GM08714 (cell line): Measurements from ENCODE around the gene RASGEF1C.

Experiments
- H3K4me3 ChIP-seq: fragments of 200-500 bp; sonication (Bioruptor generic); 2 replicates; pipeline ENCODE4 v1.5.1; 2014; ENCODE audit warnings: mild to moderate bottlenecking, low read length, inconsistent platforms
- ZNF274 ChIP-seq: IDR thresholded peaks from 2 replicates; pipeline ENCODE4 v1.6.1; 2012; ENCODE audit warnings: mild to moderate bottlenecking, low read depth, low read length

RASGEF1C gene

DNA sequence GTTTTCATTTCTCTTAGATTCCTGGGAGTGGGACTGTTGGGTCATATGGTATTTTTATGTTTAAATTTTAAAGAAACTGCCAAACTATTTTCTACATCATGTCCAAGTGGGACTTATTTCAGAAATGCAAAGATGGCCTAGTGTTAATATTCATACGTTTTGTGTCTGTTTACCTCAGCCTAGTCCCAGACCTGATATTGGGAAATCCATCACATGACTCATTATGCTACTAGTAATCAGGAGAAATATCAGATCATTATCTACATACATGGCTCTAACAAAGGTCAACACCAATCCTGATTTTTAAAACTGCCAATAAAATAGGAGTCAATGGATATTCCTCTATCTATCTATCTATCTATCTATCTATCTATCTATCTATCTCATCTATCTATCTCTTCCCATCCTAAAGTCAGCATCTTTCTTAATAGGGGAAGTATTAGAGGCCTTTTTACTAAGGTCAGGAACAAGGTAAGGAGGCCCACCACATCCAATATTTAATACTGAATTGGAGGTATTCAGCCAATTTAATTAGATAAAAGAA, 4.7 kb downstream of the RASGEF1C start:
- H3K4me3 ChIP-seq: no peak overlapping the region
- no peak for TF ChIP-seq ZNF274

DNA sequence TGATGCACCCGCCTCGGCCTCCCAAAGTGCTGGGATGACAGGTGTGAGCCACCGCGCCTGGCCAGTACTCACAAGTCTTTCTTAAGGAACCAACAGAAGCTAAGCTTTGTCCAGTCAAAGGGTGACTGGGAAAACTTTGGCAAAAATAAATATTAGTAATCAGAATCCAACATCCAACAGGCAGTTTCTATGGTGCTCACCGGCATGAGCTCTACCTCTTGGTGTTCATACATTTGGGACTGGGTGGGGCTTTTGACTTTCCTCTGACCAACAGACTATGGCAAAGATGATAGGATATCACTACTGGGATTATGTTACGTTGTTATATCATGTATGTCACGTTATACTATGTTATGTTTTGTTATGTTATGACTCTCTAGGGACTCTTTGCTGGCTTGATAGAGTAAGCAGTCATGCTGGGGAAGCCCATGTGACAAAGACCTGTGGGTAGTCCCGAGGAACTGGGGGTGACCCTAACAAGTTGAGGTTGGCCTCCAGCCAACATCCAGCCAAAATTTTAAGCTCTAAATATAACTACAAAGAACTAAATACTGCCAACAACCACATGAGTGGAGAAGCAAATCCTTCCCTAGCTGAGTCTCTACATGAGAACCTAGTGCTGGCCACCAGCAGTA, 6.0 kb downstream of the RASGEF1C start:
- H3K4me3 ChIP-seq: no peak overlapping the region
- TF ChIP-seq ZNF274: no peak

DNA sequence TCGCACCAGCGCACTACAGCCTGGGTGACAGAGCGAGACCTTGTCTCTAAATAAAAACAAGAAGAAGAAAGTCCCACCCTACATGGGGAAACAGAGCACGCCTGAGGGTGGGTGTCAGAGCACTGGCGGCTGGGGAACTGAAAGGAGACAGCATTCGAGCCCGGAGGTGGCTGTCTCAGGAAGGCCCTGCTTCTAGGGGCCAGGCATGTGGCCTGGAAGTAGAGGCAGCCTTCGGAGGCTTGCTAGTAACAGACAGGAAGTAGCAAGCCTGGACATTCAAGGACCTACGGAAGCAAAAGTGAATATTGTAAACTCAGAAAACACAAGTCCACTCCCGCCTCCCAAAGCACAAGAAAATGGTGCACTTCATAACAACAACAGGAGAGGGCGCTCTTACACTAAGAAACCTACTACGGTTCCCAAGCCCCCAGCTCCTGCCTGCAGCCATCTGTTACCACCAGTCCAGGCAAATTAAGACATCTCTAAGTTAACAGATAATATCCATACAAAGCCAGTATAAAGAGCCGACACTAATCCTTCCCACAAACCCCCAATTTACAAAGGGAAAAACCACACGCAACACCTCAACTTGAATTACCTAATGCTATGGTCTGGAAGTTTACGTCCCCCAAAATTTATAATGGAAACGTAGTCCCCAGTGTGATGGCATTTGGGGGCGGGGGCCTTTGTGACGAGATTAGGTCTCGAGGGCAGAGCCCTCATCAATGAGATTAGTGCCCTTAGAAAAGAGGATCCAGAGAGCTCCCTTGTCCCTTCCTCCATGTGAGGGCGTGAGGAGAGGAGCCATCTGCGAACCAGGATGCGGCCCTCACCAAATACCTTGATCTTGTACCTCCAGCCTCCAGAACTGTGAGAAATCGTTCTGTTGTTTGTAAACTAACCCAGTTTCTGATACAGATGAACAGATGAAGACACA, 7.7 kb downstream of the RASGEF1C start:
- no peak overlapping the region for H3K4me3 ChIP-seq
- TF ChIP-seq ZNF274: no peak

DNA sequence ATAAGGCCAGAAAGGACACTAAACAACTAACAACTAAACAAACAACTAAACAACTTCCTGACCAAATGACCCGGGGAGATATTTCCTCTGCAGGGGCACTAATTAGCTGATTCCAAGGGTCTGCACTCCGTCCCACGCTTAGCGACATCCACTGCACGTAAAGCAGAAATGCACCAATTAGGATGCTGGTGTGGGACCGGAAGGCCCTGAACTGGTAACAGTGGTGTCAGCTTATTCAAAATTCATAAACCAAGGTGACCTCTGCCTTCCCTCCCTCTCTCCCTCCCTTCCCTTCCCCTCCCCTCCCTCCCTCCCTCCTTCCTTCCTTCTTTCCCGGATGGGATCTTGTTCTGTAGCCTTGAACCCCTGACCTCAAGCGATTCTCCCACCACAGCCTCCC, 9.6 kb downstream of the RASGEF1C start:
- H3K4me3 ChIP-seq: no peak overlapping the region
- TF ChIP-seq ZNF274: no peak

DNA sequence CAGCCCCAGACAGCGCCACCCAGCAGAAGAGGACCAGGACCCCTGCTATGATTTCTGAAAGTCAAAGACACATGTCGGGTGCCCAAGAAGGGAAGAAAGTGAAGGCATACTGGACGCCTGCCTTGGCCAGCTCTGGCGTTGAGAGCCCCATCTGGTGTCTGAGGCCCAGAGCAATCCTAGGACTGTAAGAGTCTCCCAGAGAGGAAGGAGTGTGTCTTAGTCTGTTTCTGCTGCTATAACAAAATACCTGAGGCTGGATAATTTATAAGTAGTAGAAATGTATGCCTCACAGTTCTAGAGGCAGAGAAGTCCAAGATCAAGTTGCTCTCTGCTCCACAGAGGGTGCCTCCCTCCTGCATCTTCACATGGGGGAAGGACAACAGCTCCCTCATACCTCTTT, 10.8 kb downstream of the RASGEF1C start:
- no peak for TF ChIP-seq ZNF274

DNA sequence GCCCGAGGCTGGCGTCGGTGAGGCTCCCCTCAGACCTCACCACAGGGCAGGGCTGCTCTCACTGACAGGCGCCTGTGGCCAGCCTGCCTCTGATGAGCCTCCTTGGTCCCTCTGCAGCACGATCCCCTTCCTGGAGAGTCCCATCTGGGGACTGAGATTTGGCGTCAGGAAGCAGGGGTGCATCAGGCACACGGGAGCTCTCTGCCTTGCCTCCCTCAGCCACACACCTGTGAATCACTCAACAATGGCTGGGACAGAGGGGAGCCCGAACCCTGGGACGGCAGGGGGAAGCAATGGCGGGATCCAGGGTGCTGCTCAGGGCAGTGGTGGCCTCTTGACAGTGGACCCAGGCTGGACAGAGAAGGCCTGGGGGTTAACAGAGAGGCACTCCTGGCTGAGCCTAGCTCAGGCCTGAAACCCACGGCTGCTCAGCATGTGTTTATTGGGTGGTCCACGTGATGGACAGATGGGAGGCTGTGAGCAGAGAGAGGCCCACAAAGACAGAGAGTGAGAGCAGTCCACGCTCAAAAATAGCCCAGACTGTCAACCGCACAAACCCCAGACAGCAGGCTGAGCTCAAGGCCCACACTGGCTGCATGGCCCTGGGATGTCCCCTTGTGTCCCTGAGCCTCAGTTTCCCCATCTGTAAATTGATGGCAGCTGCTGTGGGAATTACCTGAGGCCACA, 11.9 kb downstream of the RASGEF1C start:
- H3K4me3 ChIP-seq: no peak overlapping the region
- TF ChIP-seq ZNF274: no peak

More for the DNA sequence above, 10.8 kb downstream of the RASGEF1C start:
- no peak overlapping the region for H3K4me3 ChIP-seq

DNA sequence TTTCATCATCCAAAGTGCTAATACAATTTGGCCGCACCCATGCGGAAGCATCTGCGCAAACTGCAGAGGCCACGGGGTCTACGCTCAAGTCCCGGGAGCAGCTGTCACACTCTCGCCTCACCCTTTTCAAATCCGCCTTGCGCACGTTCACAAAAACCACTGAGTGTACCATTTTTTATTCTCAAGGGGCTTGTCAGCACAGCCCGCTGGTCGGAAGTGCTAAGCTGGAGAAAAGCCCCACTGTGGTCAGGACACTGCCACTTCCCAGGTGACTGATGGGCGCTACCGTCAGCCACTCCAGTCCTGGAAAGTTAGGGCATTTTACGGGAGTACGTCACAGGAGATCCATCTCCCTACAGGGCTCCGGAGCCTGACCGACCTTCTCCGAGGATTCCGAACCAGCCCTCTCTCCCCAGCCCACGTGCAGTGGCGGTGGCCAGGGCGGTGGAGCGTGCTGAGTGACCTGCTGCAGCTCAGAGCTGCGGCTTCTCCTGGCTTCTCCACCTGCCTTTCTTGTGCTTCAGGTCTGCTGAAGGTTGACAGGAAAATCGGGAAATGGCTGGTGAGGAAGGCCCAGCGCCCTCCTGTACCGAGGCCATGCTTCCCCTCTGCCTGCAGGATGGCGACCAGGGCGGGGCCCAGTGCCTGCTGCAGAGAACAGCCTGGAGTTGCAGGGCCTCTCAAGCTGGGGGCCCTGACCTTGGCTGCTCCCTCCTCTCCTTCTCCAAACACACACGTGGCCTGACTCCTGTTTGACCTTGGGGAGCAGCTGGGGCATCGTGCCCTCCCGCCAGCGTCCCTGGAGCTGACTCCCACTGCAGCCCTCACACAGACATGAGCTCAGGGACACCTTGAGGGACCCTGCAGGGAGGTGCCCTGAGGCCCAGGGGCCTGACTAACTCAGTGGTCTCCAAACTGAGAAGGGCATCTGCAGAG, 14.3 kb downstream of the RASGEF1C start:
- TF ChIP-seq ZNF274: no peak
- no peak overlapping the region for H3K4me3 ChIP-seq

DNA sequence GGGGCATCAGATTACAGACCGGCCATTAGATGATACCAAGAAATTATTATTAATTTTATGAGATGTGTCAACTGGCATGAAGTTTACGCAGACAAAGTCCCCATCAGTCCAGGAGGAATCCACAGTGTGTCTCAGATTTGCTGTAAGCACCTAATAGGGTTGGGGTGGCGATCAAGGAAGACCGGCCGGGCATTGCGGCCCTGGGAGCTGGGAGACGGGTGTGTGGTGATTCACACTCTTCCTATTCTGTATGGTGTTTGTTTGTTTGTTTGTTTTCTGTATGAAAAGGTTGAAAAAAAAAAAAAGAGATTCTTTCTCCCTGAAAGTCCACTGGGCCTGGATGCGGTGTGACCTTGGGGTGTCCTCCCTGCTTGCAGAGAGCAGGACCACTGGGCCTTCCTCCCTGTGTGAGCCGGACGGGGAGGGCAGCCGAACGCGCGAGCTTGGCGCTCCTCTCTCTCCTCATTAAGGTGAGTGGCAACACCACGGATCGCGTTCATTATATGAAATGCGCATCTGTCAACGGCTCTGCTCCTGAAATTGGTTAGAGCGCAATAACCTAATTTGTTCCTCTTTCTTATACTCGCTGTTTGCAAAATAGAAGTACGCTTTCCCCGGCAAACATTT, 15.1 kb downstream of the RASGEF1C start:
- no peak overlapping the region for H3K4me3 ChIP-seq
- TF ChIP-seq ZNF274: no peak

DNA sequence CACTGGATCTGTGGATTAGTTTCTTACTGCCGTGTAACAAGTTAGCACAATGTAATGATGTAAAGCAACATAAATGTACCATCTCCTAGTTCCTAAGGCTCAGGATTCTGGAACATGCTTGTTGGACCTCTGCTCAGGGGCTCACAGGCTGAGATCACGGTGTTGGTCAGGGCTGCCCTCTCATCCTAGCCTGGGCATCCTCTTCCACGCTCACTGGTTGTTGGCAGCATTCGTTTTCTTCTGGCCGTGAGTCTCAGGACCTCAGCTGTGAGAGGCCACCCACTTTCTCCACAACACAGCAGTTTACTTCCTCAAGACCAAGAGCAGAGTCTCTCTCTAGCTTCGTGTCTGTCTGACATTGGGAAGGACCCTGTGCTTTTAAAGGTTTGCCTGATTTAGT, 17.3 kb downstream of the RASGEF1C start:
- TF ChIP-seq ZNF274: no peak
- no peak overlapping the region for H3K4me3 ChIP-seq

DNA sequence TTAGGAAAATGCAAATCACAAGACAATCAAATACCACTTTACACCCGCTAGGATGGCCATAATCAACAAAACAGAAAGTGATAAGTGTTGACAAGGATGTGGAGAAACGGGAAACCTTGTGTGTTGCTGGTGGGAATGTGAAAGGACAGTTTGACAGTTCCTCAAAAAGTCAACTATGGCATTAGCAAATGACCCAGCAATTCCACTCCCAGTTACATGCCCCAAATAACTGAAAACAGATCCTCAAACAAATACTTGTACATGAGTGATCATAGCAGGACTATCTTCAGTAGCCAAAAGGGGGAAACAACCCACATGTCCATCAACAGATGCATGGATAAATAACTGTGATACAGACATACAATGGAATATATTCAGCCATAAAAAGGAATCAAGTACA, 21.2 kb downstream of the RASGEF1C start:
- H3K4me3 ChIP-seq: no peak overlapping the region
- no peak for TF ChIP-seq ZNF274

DNA sequence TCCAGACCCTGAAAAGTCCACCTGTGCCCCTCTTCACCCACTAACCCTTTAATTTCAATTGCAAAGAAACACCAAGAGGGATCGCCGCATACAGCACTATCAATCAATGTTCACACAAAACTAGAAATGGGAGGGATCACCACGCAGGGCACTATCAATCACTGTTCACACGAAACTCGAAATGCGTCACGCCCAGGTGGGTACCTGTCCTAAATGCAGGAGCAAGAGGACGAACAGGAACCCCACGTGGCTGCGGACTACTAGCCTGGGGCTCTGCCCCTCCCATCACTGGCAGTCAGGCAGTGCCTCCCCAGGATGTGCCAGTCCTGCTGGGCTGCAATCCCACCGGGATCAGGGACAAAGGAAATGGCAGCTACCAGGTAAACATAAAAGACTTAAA, 28.2 kb downstream of the RASGEF1C start:
- TF ChIP-seq ZNF274: no peak
- H3K4me3 ChIP-seq: no peak overlapping the region

DNA sequence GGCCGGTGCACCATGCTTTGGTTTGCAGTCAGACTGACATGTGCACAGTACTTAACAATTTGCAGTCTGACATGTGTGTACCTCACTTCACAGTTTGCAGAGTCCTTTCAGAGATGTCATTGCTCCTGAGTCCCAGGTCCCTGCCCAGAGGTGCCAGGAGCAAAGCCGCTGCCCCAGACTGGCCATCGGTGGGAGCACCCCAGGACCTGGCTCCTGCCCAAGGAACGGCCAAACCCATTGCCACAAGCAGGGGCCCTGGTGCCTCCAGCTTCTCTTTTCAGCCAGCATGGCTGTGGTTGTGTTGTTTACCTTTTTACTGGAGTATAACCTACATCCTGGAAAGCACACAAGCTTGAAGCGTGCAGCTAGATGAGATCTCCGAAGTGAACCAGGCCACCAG, 28.6 kb downstream of the RASGEF1C start:
- TF ChIP-seq ZNF274: no peak
- H3K4me3 ChIP-seq: no peak overlapping the region
